K562 (cell line): ENCODE data around the gene HNRNPLL. TPM values are rescaled to one million over a fixed set of nuclear protein-coding genes. Genes with fewer than 3 reads are reported as not detected.

Source experiments
- ATAC-seq: fragments of 200-7000 bp; cut with Tn5 transposase; 3 replicates; pipeline ENCODE4 v1.9.1; 2020; ENCODE audit warnings: moderate library complexity
- Bru-seq: library from RNA; stranded (reverse); fragments of 400-500 nt; gene quantifications from one replicate; lab custom pipeline; 2021; lab: Mats Ljungman, UMichigan
- BruChase-seq, 2 experiments: library from RNA; stranded (reverse); fragments of 400-500 nt; gene quantifications; one replicate each; lab custom pipeline; 2021; lab: Mats Ljungman, UMichigan
- BruUV-seq: library from RNA; stranded (reverse); fragments of 400-500 nt; replicated peaks from 2 replicates; lab custom pipeline; 2021; lab: Mats Ljungman, UMichigan
- CTCF ChIA-PET: fragments of 300-600 bp; formaldehyde crosslinking; extraction: SDS; loops from one replicate; lab custom pipeline; 2021; ENCODE audit warnings: low intra/inter-chr PET ratio; lab: Yijun Ruan, JAX
- POLR2A ChIA-PET: fragments of 300-600, 350-650 bp; sonication (Branson Sonifier 250); formaldehyde crosslinking; extraction: SDS; loops from one replicate; lab custom pipeline; 2021; ENCODE audit warnings: antibody characterized with exemption, inconsistent platforms; lab: Yijun Ruan, JAX
- DNase-seq, 4 experiments: peaks; one replicate each; pipeline versions ENCODE4 v3.0.0 to v3.0.0-alpha.2; 2011 to 2018; ENCODE audit warnings: low spot score in 3 of 4, mixed read lengths in 3 of 4; ENCODE audit errors: extremely low read depth in 1 of 4
- FAIRE-seq: peaks from 2 replicates; lab custom pipeline; 2011; peaks lifted over from hg19 to GRCh38; lab: Jason Lieb, UNC
- H2AFZ ChIP-seq: 2 replicates; pipeline ENCODE4 v1.6.0; 2011; ENCODE audit warnings: low read depth, low read length, control low read depth, inconsistent platforms
- H3K27ac ChIP-seq: fragments of 200-600 bp; 3 replicates; pipeline ENCODE4 v1.8.0; 2011; ENCODE audit warnings: low read depth, mild to moderate bottlenecking, control low read depth, inconsistent platforms, low read length, moderate library complexity, mixed read lengths; ENCODE audit errors: extremely low read depth
- H3K27me3 ChIP-seq, 2 experiments: fragments of 300-600 bp in 1 of 2; 2 replicates in 1 of 2; 3 replicates in 1 of 2; pipeline versions ENCODE4 v1.6.0 to v1.8.0; 2011; ENCODE audit warnings: inconsistent platforms in 2 of 2, low read length in 2 of 2, mild to moderate bottlenecking in 1 of 2, mixed read lengths in 1 of 2, moderate library complexity in 1 of 2; ENCODE audit not compliant: control insufficient read depth in 2 of 2, insufficient read depth in 2 of 2
- H3K36me3 ChIP-seq: fragments of 300-600 bp; 3 replicates; pipeline ENCODE4 v1.8.0; 2011; ENCODE audit warnings: mild to moderate bottlenecking, low read length, inconsistent platforms; ENCODE audit not compliant: control insufficient read depth, insufficient read depth
- H3K4me1 ChIP-seq, 2 experiments: fragments of 200-600 bp in 1 of 2; replicated peaks in 1 of 2; 2 replicates in 1 of 2; 3 replicates in 1 of 2; pipeline versions ENCODE4 v1.5.1 to v1.8.0; 2011; ENCODE audit warnings: inconsistent platforms in 2 of 2, low read length in 2 of 2, mild to moderate bottlenecking in 1 of 2, mixed read lengths in 1 of 2, moderate library complexity in 1 of 2; ENCODE audit not compliant: control insufficient read depth in 2 of 2, insufficient read depth in 2 of 2
- H3K4me2 ChIP-seq: 2 replicates; pipeline ENCODE4 v1.6.1; 2011; ENCODE audit warnings: low read length, control low read depth, inconsistent platforms, mixed read lengths; ENCODE audit not compliant: insufficient read depth
- H3K4me3 ChIP-seq: fragments of 200-600 bp; sonication (generic), shearing (Covaris generic); 2 replicates; pipeline ENCODE4 v1.5.1; 2016; ENCODE audit warnings: control low read depth, inconsistent platforms
- H3K79me2 ChIP-seq: fragments of 200-600 bp; 3 replicates; pipeline ENCODE4 v1.8.0; 2011; ENCODE audit warnings: low read length, inconsistent platforms; ENCODE audit not compliant: control insufficient read depth, insufficient read depth
- H3K9ac ChIP-seq, 2 experiments: 2 replicates each; pipeline versions ENCODE4 v1.6.0 to v1.6.1; 2011; ENCODE audit warnings: low read depth in 2 of 2, low read length in 2 of 2, control low read depth in 1 of 2, inconsistent platforms in 1 of 2, mild to moderate bottlenecking in 1 of 2, mixed read lengths in 1 of 2; ENCODE audit not compliant: insufficient read depth in 1 of 2
- H3K9me1 ChIP-seq: one replicate; pipeline ENCODE4 v1.6.0; 2011; ENCODE audit warnings: inconsistent platforms, mild to moderate bottlenecking, low read length, moderate library complexity; ENCODE audit not compliant: control insufficient read depth, insufficient read depth
- H3K9me3 ChIP-seq: replicated peaks from 2 replicates; pipeline ENCODE4 v1.5.1; 2011; ENCODE audit warnings: low read depth, low read length, inconsistent platforms; ENCODE audit not compliant: control insufficient read depth, insufficient read depth
- H4K20me1 ChIP-seq: replicated peaks from 2 replicates; pipeline ENCODE4 v1.6.1; 2011; ENCODE audit warnings: low read length, inconsistent platforms, mixed read lengths; ENCODE audit not compliant: control insufficient read depth, insufficient read depth
- ARID4B ChIP-seq: sonication (generic); formaldehyde crosslinking; IDR thresholded peaks from 2 replicates; pipeline ENCODE4 v1.8.0; 2022; ENCODE audit warnings: mild to moderate bottlenecking, missing genetic modification reagents
- CAMTA2 ChIP-seq: fragments of 250-450 bp; sonication (Bioruptor Pico); conservative IDR thresholded peaks from 2 replicates; pipeline ENCODE4 v1.5.1; 2022
- CHD2 ChIP-seq: IDR thresholded peaks from 2 replicates; pipeline ENCODE4 v1.6.1; 2011; ENCODE audit warnings: low read depth, low read length
- MCM3 ChIP-seq: fragments of 450-650 bp; IDR thresholded peaks from 2 replicates; pipeline ENCODE4 v1.6.1; 2016
- TSHZ1 ChIP-seq: fragments of 250-450 bp; sonication (Bioruptor Pico); IDR thresholded peaks from 2 replicates; pipeline ENCODE4 v1.4.0; 2020; ENCODE audit warnings: mild to moderate bottlenecking, moderate library complexity
- ZNF282 ChIP-seq: sonication (generic); formaldehyde crosslinking; IDR thresholded peaks from 2 replicates; pipeline ENCODE4 v1.8.1; 2023; ENCODE audit warnings: missing genetic modification reagents
- WGBS: fragments of 100-300 bp; shearing (Covaris generic); methylation state at CpG from one replicate; pipeline ENCODE4 v1.1.6; 2016; ENCODE audit warnings: low coverage, mixed read lengths; ENCODE audit not compliant: insufficient coverage; ENCODE audit errors: missing lambda C conversion rate; 5-methylcytosine and 5-hydroxymethylcytosine counted together
- in situ Hi-C: fragments of 300-500 bp; cut with MboI; formaldehyde crosslinking; loops from 4 replicates; pipeline ENCODE4 v1.15.0; 2018; ENCODE audit warnings: inconsistent platforms, mixed read lengths
- intact Hi-C: fragments of 100-400 bp; cut with micrococcal nuclease; formaldehyde crosslinking; loops from 2 replicates; pipeline ENCODE4 v1.14.2; 2022
- long read RNA-seq, 3 experiments: library from polyadenylated mRNA in 2 of 3; library from RNA in 1 of 3; unstranded in 2 of 3; stranded (forward) in 1 of 3; transcript quantifications; one replicate each; pipeline ENCODE4 v2.0.0, GENCODE V29; 2019 to 2022
- polyA minus RNA-seq, 3 experiments: library from RNA; depleted of rRNA, polyadenylated mRNA; stranded (reverse); fragments of >200 nt; gene quantifications; 2 replicates each; pipeline ENCODE4 v1.2.3, GENCODE V29; 2011
- polyA plus RNA-seq, 8 experiments: library from polyadenylated mRNA; depleted of rRNA in 4 of 8; stranded (reverse) in 5 of 8; unstranded in 3 of 8; fragments of >200 nt; fragmentation: Nextera tagmentation in 2 of 8; fragmentation: Illumina TruSeq in 1 of 8; extraction: Ambion mirVana in 2 of 8; extraction: Trizol in 1 of 8; gene quantifications; 2 replicates each; pipeline versions ENCODE4 v1.2.1 to v1.2.3, GENCODE V29; 2011 to 2014; ENCODE audit warnings: inconsistent platforms in 1 of 8, missing spikeins in 1 of 8
- total RNA-seq, 7 experiments: library from RNA; depleted of rRNA in 6 of 7; stranded (reverse); fragments of >200 nt in 6 of 7; fragmentation: Illumina TruSeq in 2 of 7; extraction: Trizol in 2 of 7; gene quantifications; 2 replicates each; pipeline versions ENCODE4 v1.2.1 to v1.2.3, GENCODE V29; 2011 to 2021; ENCODE audit warnings: low replicate concordance in 1 of 7

HNRNPLL gene
- 95.1 and 247 TPM in 2 replicates for total RNA-seq (2011; cell fraction: chromatin; rRNA removed; ENCODE audit: low replicate concordance)
- 40.4 and 52.4 TPM in 2 replicates for total RNA-seq (2011; cell fraction: nucleolus; rRNA removed)
- 85.7 and 116 TPM in 2 replicates for total RNA-seq (2011; cell fraction: nucleoplasm; rRNA removed)
- total RNA-seq (2014; rRNA removed) (67.5 and 73.0 TPM in 2 replicates), total RNA-seq (2014; rRNA removed; fragmentation: Illumina TruSeq; extraction: Trizol) (86.9 and 102 TPM in 2 replicates), total RNA-seq (2015; rRNA removed; fragmentation: Illumina TruSeq; extraction: Trizol) (57.1 and 57.8 TPM in 2 replicates), total RNA-seq (2021) (85.4 and 94.0 TPM in 2 replicates), polyA plus RNA-seq (2011; rRNA removed) (99.7 and 135 TPM in 2 replicates), polyA plus RNA-seq (2014; fragmentation: Illumina TruSeq; extraction: Trizol) (46.8 and 49.3 TPM in 2 replicates), polyA plus RNA-seq (2014; fragmentation: Nextera tagmentation; extraction: Ambion mirVana) (10 to 100 TPM; 19.8 to 24.7 TPM), polyA plus RNA-seq (2014; rRNA removed) (45.2 and 55.8 TPM in 2 replicates), polyA minus RNA-seq (2011; rRNA and poly(A)+ RNA removed) (160 and 182 TPM in 2 replicates), Bru-seq, nascent RNA (percentile 98 among the genes with signal in this experiment), BruChase-seq, experiment 1, labeled RNA remaining after a 2-hour chase (percentile 98 among the genes with signal in this experiment), BruChase-seq, experiment 2, labeled RNA remaining after a 6-hour chase (percentile 97 among the genes with signal in this experiment)
- 21.9 and 34.3 TPM in 2 replicates for polyA plus RNA-seq (2011; cell fraction: cytosol; rRNA removed)
- 60.8 and 87.5 TPM in 2 replicates for polyA plus RNA-seq (2011; cell fraction: nucleus; rRNA removed)
- 41.1 and 47.5 TPM in 2 replicates for polyA plus RNA-seq (2012)
- polyA minus RNA-seq (2011; cell fraction: cytosol; rRNA and poly(A)+ RNA removed), result 50.5 and 52.8 TPM in 2 replicates
- polyA minus RNA-seq (2011; cell fraction: nucleus; rRNA and poly(A)+ RNA removed), result 79.6 and 164 TPM in 2 replicates
- long read RNA-seq, experiment 1, full-length matches to known transcripts, result 258 of 297 reads
- long read RNA-seq, experiment 1, partial matches to known transcripts, result 25 of 297 reads
- long read RNA-seq, experiment 1, other reads (novel, unspliced or antisense), result 14 of 297 reads
- long read RNA-seq, experiment 2, partial matches to known transcripts, result 10 of 63 reads
- long read RNA-seq, experiment 2, other reads (novel, unspliced or antisense), result 53 of 63 reads
- long read RNA-seq, experiment 3, full-length matches to known transcripts, result 66 of 77 reads
- long read RNA-seq, experiment 3, partial matches to known transcripts, result 7 of 77 reads
- long read RNA-seq, experiment 3, other reads (novel, unspliced or antisense), result 4 of 77 reads

GRCh38 chr2:38602732-38603401, at the start of gene HNRNPLL:
Gene HNRNPLL, minus strand, starts transcription at chr2:38602928. Its CDS starts 302 bp downstream, at chr2:38602626.
- Histone ChIP-seq H3K9me1 (no peaks in the 10 kb centered on the region), H3K4me1 (peaks cover 7 to 34% of the 10 kb centered on the region in 2 experiments), H3K36me3 (peaks cover 5% of the 10 kb centered on the region; the same call in 1 of the 3 replicates), H3K9ac (peak within 1 kb of the TSS; percentile 88 to 96), H3K4me3 (peak within 1 kb of the TSS; percentile 92), H4K20me1 (peaks cover 11% of the 10 kb centered on the region), H2AFZ (peak within 1 kb of the TSS; percentile 91), H3K27ac (peak within 1 kb of the TSS; percentile 92), H3K27me3 (no peaks in the 10 kb centered on the region), H3K79me2 (peaks cover 49% of the 10 kb centered on the region), H3K9me3 (no peaks in the 10 kb centered on the region), H3K4me2 (peak within 1 kb of the TSS; percentile 82)
- FAIRE-seq (peak; percentile 83), ATAC-seq (peak; percentile 80), DNase-seq (peak; percentile 97 to 99 (median 98))
- WGBS, result 2% methylated on average over 33 of the region's 75 CpGs
- no TSS peak for BruUV-seq
- in situ Hi-C loops (loop anchor here (5.0 kb wide), 1 partner anchor 69 kb away; no protein-coding TSS in a partner anchor), intact Hi-C loops (loop anchor here (1.0 to 2.0 kb wide), 2 partner anchors 42 to 118 kb away; no protein-coding TSS in a partner anchor)
- CTCF ChIA-PET, result interaction anchor here (1.8 kb wide), 1 partner anchor 123 kb away, joined by 6 read pairs; no protein-coding TSS in a partner anchor
- POLR2A ChIA-PET, result interaction anchor here (0.6 to 3.1 kb wide), 15 partner anchors 8 to 148 kb away, joined by 3 to 24 read pairs (median 5); partner anchors contain the start of gene SRSF7
- TF ChIP-seq ARID4B (CRISPR knock-in tag) (peak; percentile 53; the same call in 1 of the 2 replicates), MCM3 (no peak), CAMTA2 (CRISPR knock-in tag) (no peak), CHD2 (peak; percentile 80), TSHZ1 (CRISPR knock-in tag) (no peak), ZNF282 (CRISPR knock-in tag) (no peak)
